Loucy (cell line): ENCODE measurements around the gene SEC24B.
"Not testable (repeated sequence)": the region's sequence is repeated elsewhere in the genome, so short reads cannot be mapped to it uniquely, and the experiment has no call there.

Experiments used
- H2AFZ ChIP-seq: fragments of 200-600 bp; sonication (generic); 2 replicates; pipeline ENCODE4 v1.6.0; 2016; ENCODE audit warnings: antibody characterized with exemption, mild to moderate bottlenecking, low read length, moderate library complexity
- H3F3A ChIP-seq: fragments of 200-600 bp; 2 replicates; pipeline ENCODE4 v1.6.0; 2016; ENCODE audit warnings: antibody characterized with exemption, low read depth, mild to moderate bottlenecking
- H3K27me3 ChIP-seq: fragments of 200-600 bp; sonication (generic); 2 replicates; pipeline ENCODE4 v1.6.1; 2014; ENCODE audit warnings: low read length, mild to moderate bottlenecking; ENCODE audit not compliant: insufficient read depth, poor library complexity, severe bottlenecking
- H3K36me3 ChIP-seq: fragments of 200-600 bp; sonication (generic); 2 replicates; pipeline ENCODE4 v1.6.1; 2016; ENCODE audit warnings: low read length; ENCODE audit not compliant: insufficient read depth
- H3K4me1 ChIP-seq: fragments of 200-600 bp; sonication (generic); 2 replicates; pipeline ENCODE4 v1.5.1; 2014; ENCODE audit warnings: low read length, mild to moderate bottlenecking; ENCODE audit not compliant: insufficient read depth, poor library complexity, severe bottlenecking
- H3K4me2 ChIP-seq: fragments of 200-600 bp; sonication (generic); 2 replicates; pipeline ENCODE4 v1.6.0; 2014; ENCODE audit warnings: antibody characterized with exemption, low read length, low read depth, mild to moderate bottlenecking; ENCODE audit not compliant: poor library complexity, severe bottlenecking
- H3K4me3 ChIP-seq: fragments of 200-600 bp; sonication (generic); 2 replicates; pipeline ENCODE4 v1.5.1; 2014; ENCODE audit warnings: low read length, mild to moderate bottlenecking, mixed read lengths; ENCODE audit not compliant: poor library complexity, severe bottlenecking
- H3K79me2 ChIP-seq: fragments of 200-600 bp; sonication (generic); 2 replicates; pipeline ENCODE4 v1.6.1; 2014; ENCODE audit warnings: low read length; ENCODE audit not compliant: insufficient read depth
- H3K9ac ChIP-seq: fragments of 200-600 bp; sonication (generic); 2 replicates; pipeline ENCODE4 v1.6.0; 2014; ENCODE audit warnings: mild to moderate bottlenecking, low read depth, low read length, moderate library complexity; ENCODE audit not compliant: poor library complexity, severe bottlenecking
- H3K9me2 ChIP-seq: fragments of 200-600 bp; sonication (generic); replicated peaks from 2 replicates; pipeline ENCODE4 v1.6.1; 2016; ENCODE audit warnings: low read depth, low read length, mixed read lengths
- H3K9me3 ChIP-seq: fragments of 200-600 bp; sonication (generic); 2 replicates; pipeline ENCODE4 v1.6.1; 2014; ENCODE audit warnings: mild to moderate bottlenecking, antibody characterized with exemption, low read length, low read depth; ENCODE audit not compliant: insufficient read depth
- H4K20me1 ChIP-seq: fragments of 200-600 bp; sonication (generic); 2 replicates; pipeline ENCODE4 v1.6.0; 2014; ENCODE audit warnings: antibody characterized with exemption, low read length, mild to moderate bottlenecking; ENCODE audit not compliant: insufficient read depth, poor library complexity, severe bottlenecking
- CTCF ChIP-seq: fragments of 200-600 bp; sonication (generic); conservative IDR thresholded peaks from 2 replicates; pipeline ENCODE4 v1.5.1; 2014; ENCODE audit warnings: mild to moderate bottlenecking, antibody characterized with exemption, low read length
- EZH2phosphoT487 ChIP-seq: fragments of 200-600 bp; IDR thresholded peaks from 2 replicates; pipeline ENCODE4 v1.6.1; 2018; ENCODE audit warnings: antibody characterized with exemption, mild to moderate bottlenecking, moderate library complexity, borderline replicate concordance

SEC24B gene

GRCh38 chr4:109510687-109511086 is 77.1 kb downstream of the SEC24B start:
- no peak overlapping the region for H3K4me3 ChIP-seq
- H4K20me1 ChIP-seq, result no peaks in the 10 kb centered on the region
- TF ChIP-seq CTCF (no peak), EZH2phosphoT487 (no peak)
- no peaks in the 10 kb centered on the region for H3K27me3 ChIP-seq
- no peaks in the 10 kb centered on the region for H3F3A ChIP-seq
- H3K36me3 ChIP-seq, result peaks cover 66% of the 10 kb centered on the region; the same call in 1 of the 2 replicates
- H3K79me2 ChIP-seq, result no peaks in the 10 kb centered on the region
- H3K4me2 ChIP-seq, result no peak overlapping the region
- no peaks in the 10 kb centered on the region for H3K9me3 ChIP-seq
- no peaks in the 10 kb centered on the region for H3K9me2 ChIP-seq
- H2AFZ ChIP-seq, result no peak overlapping the region
- no peak overlapping the region for H3K9ac ChIP-seq
- H3K4me1 ChIP-seq, result no peaks in the 10 kb centered on the region

GRCh38 chr4:109511414-109511813 is 77.8 kb downstream of the SEC24B start:
- Histone ChIP-seq H4K20me1 (no peaks in the 10 kb centered on the region), H3K9me3 (no peaks in the 10 kb centered on the region), H3K27me3 (no peaks in the 10 kb centered on the region), H3K4me1 (no peaks in the 10 kb centered on the region), H3K36me3 (peaks cover 65% of the 10 kb centered on the region; the same call in 1 of the 2 replicates), H3K4me2 (no peak overlapping the region), H3K9ac (no peak overlapping the region), H3F3A (no peaks in the 10 kb centered on the region), H2AFZ (no peak overlapping the region), H3K9me2 (no peaks in the 10 kb centered on the region), H3K4me3 (no peak overlapping the region), H3K79me2 (no peaks in the 10 kb centered on the region)
- TF ChIP-seq EZH2phosphoT487, result no peak
- no peak for TF ChIP-seq CTCF

DNA sequence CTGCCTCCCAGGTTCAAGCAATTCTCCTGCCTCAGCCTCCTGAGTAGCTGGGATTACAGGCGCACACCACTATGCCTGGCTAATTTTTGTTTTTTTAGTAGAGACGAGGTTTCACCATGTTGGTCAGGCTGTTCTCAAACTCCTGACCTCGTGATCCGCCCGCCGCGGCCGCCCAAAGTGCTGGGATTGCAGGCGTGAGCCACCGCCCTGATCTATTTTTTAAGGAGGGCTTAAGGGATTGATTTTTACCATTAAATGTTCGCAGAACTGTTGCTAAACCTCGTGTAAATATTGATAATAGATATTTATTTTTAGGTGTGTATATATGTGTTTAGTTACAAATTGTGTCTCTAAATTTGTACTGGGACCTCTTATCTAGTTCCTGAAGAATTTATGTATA is 79.8 kb downstream of the SEC24B start:
- not testable (repeated sequence) for H3K4me3 ChIP-seq, H3K9ac ChIP-seq, H3K9me3 ChIP-seq, H3K4me1 ChIP-seq, H2AFZ ChIP-seq, H3F3A ChIP-seq, H4K20me1 ChIP-seq, H3K9me2 ChIP-seq, H3K79me2 ChIP-seq, H3K27me3 ChIP-seq, H3K4me2 ChIP-seq
- peaks cover 66% of the 10 kb centered on the region; the same call in 1 of the 2 replicates for H3K36me3 ChIP-seq

GRCh38 chr4:109532182-109532581 is 98.6 kb downstream of the SEC24B start:
- no peaks in the 10 kb centered on the region for H3K9me3 ChIP-seq
- H3K9ac ChIP-seq, result no peak overlapping the region
- no peak overlapping the region for H3K4me3 ChIP-seq
- H2AFZ ChIP-seq, result no peak overlapping the region
- no peaks in the 10 kb centered on the region for H3K79me2 ChIP-seq
- no peaks in the 10 kb centered on the region for H3K9me2 ChIP-seq
- TF ChIP-seq EZH2phosphoT487, result no peak
- no peak for TF ChIP-seq CTCF
- H3K27me3 ChIP-seq, result no peaks in the 10 kb centered on the region
- peaks cover 74% of the 10 kb centered on the region for H3K36me3 ChIP-seq
- H3F3A ChIP-seq, result no peaks in the 10 kb centered on the region
- H3K4me1 ChIP-seq, result no peaks in the 10 kb centered on the region
- no peak overlapping the region for H3K4me2 ChIP-seq
- no peaks in the 10 kb centered on the region for H4K20me1 ChIP-seq
